CD14-positive monocyte (primary cell): ENCODE measurements around the gene SRMS. TPM values are rescaled to one million over a fixed set of nuclear protein-coding genes. Genes with fewer than 3 reads are reported as not detected.

ENCODE experiments used
- DNase-seq, 3 donors: peaks; one replicate each; pipeline ENCODE4 v3.0.0-alpha.2; 2011 to 2022
- H2AFZ ChIP-seq: 2 replicates; pipeline ENCODE4 v1.6.0; 2012; ENCODE audit warnings: mild to moderate bottlenecking, low read depth, low read length, inconsistent platforms; ENCODE audit not compliant: insufficient read depth, poor library complexity, severe bottlenecking
- H3K27ac ChIP-seq, 2 donors: 1 replicate in 1 of 2; 2 replicates in 1 of 2; pipeline ENCODE4 v1.5.1; 2012 to 2013; ENCODE audit warnings: low read length in 2 of 2, control low read depth in 1 of 2, inconsistent platforms in 1 of 2, low read depth in 1 of 2, mild to moderate bottlenecking in 1 of 2
- H3K27me3 ChIP-seq, 2 donors: one replicate each; pipeline versions ENCODE4 v1.6.0 to v1.6.1; 2011 to 2013; ENCODE audit warnings: low read length in 2 of 2; ENCODE audit not compliant: control insufficient read depth in 2 of 2, insufficient read depth in 2 of 2
- H3K36me3 ChIP-seq, 2 donors: replicated peaks in 1 of 2; 1 replicate in 1 of 2; 2 replicates in 1 of 2; pipeline versions ENCODE4 v1.5.1 to v1.6.1; 2012 to 2013; ENCODE audit warnings: low read length in 2 of 2, control low read depth in 1 of 2, inconsistent platforms in 1 of 2, mild to moderate bottlenecking in 1 of 2; ENCODE audit not compliant: insufficient read depth in 2 of 2, control insufficient read depth in 1 of 2
- H3K4me1 ChIP-seq, 2 donors: 1 replicate in 1 of 2; 2 replicates in 1 of 2; pipeline versions ENCODE4 v1.5.1 to v1.6.1; 2012 to 2013; ENCODE audit warnings: low read length in 2 of 2, control low read depth in 1 of 2, inconsistent platforms in 1 of 2, mild to moderate bottlenecking in 1 of 2, moderate library complexity in 1 of 2; ENCODE audit not compliant: insufficient read depth in 2 of 2, control insufficient read depth in 1 of 2
- H3K4me2 ChIP-seq: replicated peaks from 2 replicates; pipeline ENCODE3; 2012; ENCODE audit warnings: low read length, moderate library complexity, mild to moderate bottlenecking; ENCODE audit not compliant: poor library complexity, severe bottlenecking; ENCODE audit errors: extremely low read depth
- H3K4me3 ChIP-seq, 3 experiments: fragments of 200-600 bp in 1 of 3; sonication (generic) in 1 of 3; replicated peaks in 1 of 3; 1 replicate in 2 of 3; 2 replicates in 1 of 3; pipeline ENCODE4 v1.5.1; 2011 to 2013; ENCODE audit warnings: low read length in 3 of 3, mild to moderate bottlenecking in 3 of 3, control low read depth in 2 of 3, low read depth in 2 of 3, inconsistent platforms in 1 of 3, moderate library complexity in 1 of 3
- H3K79me2 ChIP-seq: 2 replicates; pipeline ENCODE4 v1.6.0; 2012; ENCODE audit warnings: mild to moderate bottlenecking, control low read depth, inconsistent platforms, low read length, moderate library complexity; ENCODE audit not compliant: insufficient read depth
- H3K9ac ChIP-seq: 2 replicates; pipeline ENCODE4 v1.6.0; 2017; ENCODE audit warnings: low read length, mild to moderate bottlenecking; ENCODE audit not compliant: insufficient read depth, poor library complexity, severe bottlenecking
- H3K9me3 ChIP-seq, 2 donors: replicated peaks in 1 of 2; 1 replicate in 1 of 2; 2 replicates in 1 of 2; pipeline versions ENCODE4 v1.5.1 to v1.6.1; 2012 to 2013; ENCODE audit warnings: low read length in 2 of 2, control low read depth in 1 of 2; ENCODE audit not compliant: control insufficient read depth in 1 of 2, insufficient read depth in 1 of 2
- H4K20me1 ChIP-seq: 2 replicates; pipeline ENCODE4 v1.6.0; 2012; ENCODE audit warnings: mild to moderate bottlenecking, low read length, control low read depth, moderate library complexity; ENCODE audit not compliant: insufficient read depth
- H3K27ac Mint-ChIP-seq, 7 donors: one replicate each; pipeline ENCODE4 v1.8.0; 2020; ENCODE audit warnings: mild to moderate bottlenecking in 7 of 7, mixed read lengths in 7 of 7, moderate library complexity in 6 of 7, inconsistent platforms in 2 of 7
- H3K27me3 Mint-ChIP-seq, 3 donors: one replicate each; pipeline ENCODE4 v1.8.0; 2021 to 2022; ENCODE audit warnings: low read depth in 3 of 3, mild to moderate bottlenecking in 3 of 3, mixed read lengths in 3 of 3, moderate library complexity in 3 of 3, inconsistent platforms in 1 of 3
- H3K36me3 Mint-ChIP-seq, 2 donors: one replicate each; pipeline ENCODE4 v1.8.0; 2020; ENCODE audit warnings: mixed read lengths in 2 of 2, inconsistent platforms in 1 of 2, mild to moderate bottlenecking in 1 of 2
- H3K4me1 Mint-ChIP-seq: one replicate; pipeline ENCODE4 v1.8.0; 2020; ENCODE audit warnings: mild to moderate bottlenecking, mixed read lengths
- H3K4me3 Mint-ChIP-seq, 2 donors: one replicate each; pipeline ENCODE4 v1.8.0; 2020; ENCODE audit warnings: mild to moderate bottlenecking in 2 of 2, mixed read lengths in 2 of 2, moderate library complexity in 1 of 2
- H3K9me3 Mint-ChIP-seq, 7 donors: one replicate each; pipeline ENCODE4 v1.8.0; 2020 to 2022; ENCODE audit warnings: mixed read lengths in 7 of 7, mild to moderate bottlenecking in 6 of 7, moderate library complexity in 6 of 7, inconsistent platforms in 2 of 7
- WGBS: methylation state at CpG from one replicate; pipeline ENCODE4 v1.1.5; 2013; ENCODE audit warnings: missing lambda C conversion rate; ENCODE audit not compliant: insufficient coverage; 5-methylcytosine and 5-hydroxymethylcytosine counted together
- intact Hi-C, 2 donors: fragments of 100-400 bp; cut with micrococcal nuclease; formaldehyde crosslinking; loops; one replicate each; pipeline versions ENCODE4 v1.15.0 to v1.15.1; 2023
- polyA plus RNA-seq, 3 donors: library from polyadenylated mRNA; depleted of rRNA in 1 of 3; unstranded in 2 of 3; stranded (reverse) in 1 of 3; fragments of 300-500 nt in 2 of 3; fragments of >200 nt in 1 of 3; fragmentation: Illumina TruSeq in 2 of 3; gene quantifications; 1 replicate in 2 of 3; 2 replicates in 1 of 3; pipeline ENCODE4 v1.2.3, GENCODE V29; 2012 to 2021
- TF ChIP-seq, protein P1 (sequence below): fragments of 200-600 bp; IDR thresholded peaks from one replicate; pipeline ENCODE4 v1.8.0; 2022; ENCODE audit warnings: antibody characterized with exemption, mild to moderate bottlenecking

SRMS gene
- polyA plus RNA-seq, 3 donors, result not detected

GRCh38 chr20:63591147-63591533 is 43.6 kb upstream of the SRMS start:
- intact Hi-C loops, result no loop called here
- Histone ChIP-seq H3K79me2 (no peaks in the 10 kb centered on the region), H3K27ac (no peak overlapping the region), H3K9ac (no peak overlapping the region), H3K36me3 (peaks cover 44 to 71% of the 10 kb centered on the region in 2 donors), H3K27me3 (no peaks in the 10 kb centered on the region), H4K20me1 (peaks cover 4% of the 10 kb centered on the region), H3K9me3 (no peaks in the 10 kb centered on the region), H3K4me2 (no peak overlapping the region), H3K4me1 (peaks cover 0 to 7% of the 10 kb centered on the region in 2 donors), H2AFZ (no peak overlapping the region), H3K4me3 (no peak overlapping the region)
- H3K36me3 Mint-ChIP-seq, result peaks cover 64 to 90% of the 10 kb centered on the region in 2 donors
- peaks cover 3 to 6% (median 3%) of the 10 kb centered on the region in 3 donors for H3K27me3 Mint-ChIP-seq
- no peak overlapping the region for H3K27ac Mint-ChIP-seq
- peaks cover 13% of the 10 kb centered on the region for H3K4me1 Mint-ChIP-seq
- TF ChIP-seq, protein P1, sequence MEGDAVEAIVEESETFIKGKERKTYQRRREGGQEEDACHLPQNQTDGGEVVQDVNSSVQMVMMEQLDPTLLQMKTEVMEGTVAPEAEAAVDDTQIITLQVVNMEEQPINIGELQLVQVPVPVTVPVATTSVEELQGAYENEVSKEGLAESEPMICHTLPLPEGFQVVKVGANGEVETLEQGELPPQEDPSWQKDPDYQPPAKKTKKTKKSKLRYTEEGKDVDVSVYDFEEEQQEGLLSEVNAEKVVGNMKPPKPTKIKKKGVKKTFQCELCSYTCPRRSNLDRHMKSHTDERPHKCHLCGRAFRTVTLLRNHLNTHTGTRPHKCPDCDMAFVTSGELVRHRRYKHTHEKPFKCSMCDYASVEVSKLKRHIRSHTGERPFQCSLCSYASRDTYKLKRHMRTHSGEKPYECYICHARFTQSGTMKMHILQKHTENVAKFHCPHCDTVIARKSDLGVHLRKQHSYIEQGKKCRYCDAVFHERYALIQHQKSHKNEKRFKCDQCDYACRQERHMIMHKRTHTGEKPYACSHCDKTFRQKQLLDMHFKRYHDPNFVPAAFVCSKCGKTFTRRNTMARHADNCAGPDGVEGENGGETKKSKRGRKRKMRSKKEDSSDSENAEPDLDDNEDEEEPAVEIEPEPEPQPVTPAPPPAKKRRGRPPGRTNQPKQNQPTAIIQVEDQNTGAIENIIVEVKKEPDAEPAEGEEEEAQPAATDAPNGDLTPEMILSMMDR, result no peak
- no peak for DNase-seq
- no peaks in the 10 kb centered on the region for H3K9me3 Mint-ChIP-seq
- WGBS, result 97% methylated on average over 4 of the region's 4 CpGs
- H3K4me3 Mint-ChIP-seq, result no peak overlapping the region

GRCh38 chr20:63590218-63591146 is 42.9 kb upstream of the SRMS start:
- no peak overlapping the region for H3K27ac Mint-ChIP-seq
- Histone ChIP-seq H3K4me2 (no peak overlapping the region), H3K27me3 (no peaks in the 10 kb centered on the region), H3K9ac (no peak overlapping the region), H3K9me3 (no peaks in the 10 kb centered on the region), H3K4me1 (peaks cover 0 to 7% of the 10 kb centered on the region in 2 donors), H3K27ac (no peak overlapping the region), H3K79me2 (no peaks in the 10 kb centered on the region), H4K20me1 (peaks cover 4% of the 10 kb centered on the region), H3K4me3 (no peak overlapping the region), H3K36me3 (peaks cover 39 to 64% of the 10 kb centered on the region in 2 donors), H2AFZ (no peak overlapping the region)
- H3K4me3 Mint-ChIP-seq, result no peak overlapping the region
- no peaks in the 10 kb centered on the region for H3K9me3 Mint-ChIP-seq
- peaks cover 3 to 8% (median 3%) of the 10 kb centered on the region in 3 donors for H3K27me3 Mint-ChIP-seq
- WGBS, result 95% methylated on average over 45 of the region's 52 CpGs
- TF ChIP-seq, protein P1, result no peak
- H3K36me3 Mint-ChIP-seq, result peaks cover 62 to 83% of the 10 kb centered on the region in 2 donors
- intact Hi-C loops, result no loop called here
- DNase-seq, result no peak
- peaks cover 13% of the 10 kb centered on the region for H3K4me1 Mint-ChIP-seq
